Measurements from ENCODE around the gene FASLG.
A peak's percentile ranks its signal among the peaks of the same experiment; 100 is the strongest.
"Not testable (repeated sequence)": the region's sequence is repeated elsewhere in the genome, so short reads cannot be mapped to it uniquely, and the experiment has no call there.

Gene FASLG

DNA sequence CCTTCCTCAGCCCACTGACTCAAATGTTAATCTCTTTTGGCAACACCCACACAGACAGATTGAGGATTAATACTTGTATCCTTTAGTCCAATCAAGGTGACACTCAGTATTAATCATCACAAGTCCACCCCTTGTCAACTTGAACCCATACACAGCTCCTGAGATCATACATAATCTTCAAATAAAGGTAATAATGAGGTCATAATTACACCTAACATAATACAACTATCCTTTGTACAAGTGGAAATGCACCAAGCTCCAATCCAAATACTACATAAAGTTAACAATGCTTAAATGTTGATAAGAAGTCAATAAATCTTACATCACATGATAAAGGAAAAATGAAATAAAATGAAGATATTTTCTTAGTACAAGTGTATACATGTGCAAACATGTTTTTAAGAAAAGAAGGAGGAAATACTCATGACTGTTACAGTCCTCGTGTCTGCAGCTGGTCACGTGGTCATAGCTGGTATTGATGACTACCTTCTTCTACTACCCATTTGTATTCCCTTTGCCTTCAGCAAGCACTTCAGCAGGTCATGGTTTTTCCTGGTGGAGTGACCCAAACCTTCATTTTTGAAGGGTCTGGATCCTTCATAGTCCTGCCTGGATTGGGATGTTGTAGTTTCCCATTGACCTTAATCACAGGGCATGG lies 29.7 kb downstream of the FASLG start:
- Mint-ChIP-seq H3K4me1 (peaks cover 22% of the 10 kb centered on the region), H3K27ac (peak overlapping the region; percentile 2)
- ATAC-seq; H3K9me3 Mint-ChIP-seq; DNase-seq (ENCODE audit: low spot score in 2 of 2); H3K4me3 Mint-ChIP-seq; H3K36me3 Mint-ChIP-seq: not testable (repeated sequence)

DNA sequence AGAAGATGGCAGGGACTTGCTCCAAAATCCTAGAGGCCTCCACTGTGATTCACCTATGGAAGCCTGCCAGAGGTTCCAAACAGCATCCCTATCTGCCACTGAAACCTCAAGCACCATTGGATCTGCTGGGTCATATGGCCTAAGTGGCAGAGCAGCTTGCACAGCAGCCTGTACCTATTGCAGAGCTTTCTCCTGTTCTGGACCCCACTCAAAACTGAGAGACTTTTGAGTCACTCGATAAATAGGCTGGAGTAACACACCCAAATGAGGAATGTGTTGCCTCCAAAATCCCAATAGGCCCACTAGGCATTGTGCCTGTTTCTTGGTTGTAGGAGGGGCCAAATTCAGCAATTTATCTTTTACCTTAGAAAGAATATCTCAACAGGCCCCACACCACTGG lies 32.0 kb downstream of the FASLG start:
- not testable (repeated sequence) for H3K36me3 Mint-ChIP-seq; H3K27ac Mint-ChIP-seq; DNase-seq (ENCODE audit: low spot score in 2 of 2); H3K9me3 Mint-ChIP-seq; ATAC-seq; H3K4me3 Mint-ChIP-seq
- H3K4me1 Mint-ChIP-seq, result peaks cover 19% of the 10 kb centered on the region

DNA sequence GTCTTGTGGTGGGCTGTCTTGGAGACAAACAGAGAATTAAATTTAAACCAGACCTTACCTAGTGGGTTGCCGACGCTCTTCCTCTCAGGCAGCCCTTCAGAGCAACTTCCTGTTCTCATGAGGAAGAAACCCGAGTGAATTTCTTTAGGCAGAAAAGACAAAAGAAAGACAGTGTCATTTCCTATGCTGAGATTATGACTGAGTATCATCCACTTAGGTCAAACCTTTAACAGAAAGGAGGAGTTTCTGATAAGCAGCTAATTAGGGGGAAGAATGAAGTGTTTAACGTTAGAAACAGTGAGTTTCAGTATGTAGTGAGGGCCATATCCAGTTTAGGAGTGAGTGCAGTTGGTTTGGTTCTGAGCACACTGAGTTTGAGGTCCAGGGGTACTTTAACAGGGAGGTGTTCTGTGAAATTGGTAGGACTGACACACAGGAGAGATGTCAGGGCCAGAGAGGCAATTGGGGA lies 38.7 kb downstream of the FASLG start:
- peaks cover 7% of the 10 kb centered on the region for H3K9me3 Mint-ChIP-seq
- peaks cover 55% of the 10 kb centered on the region for H3K4me1 Mint-ChIP-seq
- ATAC-seq, result peak; percentile 71
- no peaks in the 10 kb centered on the region for H3K36me3 Mint-ChIP-seq
- H3K4me3 Mint-ChIP-seq, result peak overlapping the region; percentile 56
- peak overlapping the region; percentile 92 for H3K27ac Mint-ChIP-seq
- peak in 1 of 2 donors; percentile 63 for DNase-seq (ENCODE audit: low spot score in 2 of 2)

DNA sequence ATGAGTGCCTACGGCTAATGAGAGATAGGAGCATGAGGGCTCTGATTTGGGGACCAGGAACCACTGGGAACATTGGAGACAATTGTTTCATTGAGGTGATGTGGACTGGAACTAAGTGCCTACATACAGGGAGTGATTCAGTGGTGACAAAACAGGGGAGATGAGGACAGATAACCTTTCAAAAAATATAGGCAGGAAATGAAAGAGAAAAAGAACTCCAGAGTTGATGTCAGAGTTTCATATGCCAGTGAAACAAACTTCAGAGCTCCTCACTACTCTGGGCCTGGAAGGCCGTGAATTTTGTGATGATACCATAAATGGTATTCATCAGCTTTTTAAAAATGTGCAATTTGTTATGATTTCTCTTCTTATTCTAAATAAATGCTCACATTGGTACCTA lies 39.3 kb downstream of the FASLG start:
- peak; percentile 70 for ATAC-seq
- peaks cover 55% of the 10 kb centered on the region for H3K4me1 Mint-ChIP-seq
- H3K9me3 Mint-ChIP-seq, result peaks cover 4% of the 10 kb centered on the region
- no peak for DNase-seq (ENCODE audit: low spot score in 2 of 2)
- no peaks in the 10 kb centered on the region for H3K36me3 Mint-ChIP-seq
- peak overlapping the region; percentile 92 for H3K27ac Mint-ChIP-seq
- H3K4me3 Mint-ChIP-seq, result peak overlapping the region; percentile 56

DNA sequence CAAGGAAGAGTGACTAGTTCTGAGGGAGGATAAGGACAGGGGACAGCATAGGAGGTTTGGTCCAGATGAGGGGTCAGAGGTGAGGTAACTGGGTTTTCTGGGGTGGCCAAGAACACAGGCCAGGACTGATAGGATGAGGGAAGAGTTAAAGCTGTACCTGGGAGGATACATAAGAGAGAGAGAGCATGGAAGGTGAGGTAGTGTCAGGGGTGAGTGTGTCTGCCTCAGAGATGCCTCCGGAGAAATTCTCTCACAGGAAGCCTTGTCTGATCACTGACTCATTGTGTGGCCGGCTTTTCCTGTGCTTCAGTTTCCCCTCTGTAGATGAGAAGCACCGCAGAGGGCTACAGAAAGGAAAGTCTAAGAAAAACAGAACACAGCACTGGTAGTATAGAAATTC lies 40.2 kb downstream of the FASLG start:
- Mint-ChIP-seq H3K9me3 (peaks cover 4% of the 10 kb centered on the region), H3K4me1 (peaks cover 55% of the 10 kb centered on the region), H3K27ac (peak overlapping the region; percentile 92), H3K4me3 (peak overlapping the region; percentile 56), H3K36me3 (no peaks in the 10 kb centered on the region)
- DNase-seq (ENCODE audit: low spot score in 2 of 2) (peak; percentile 43 to 77), ATAC-seq (peak; percentile 88)

DNA sequence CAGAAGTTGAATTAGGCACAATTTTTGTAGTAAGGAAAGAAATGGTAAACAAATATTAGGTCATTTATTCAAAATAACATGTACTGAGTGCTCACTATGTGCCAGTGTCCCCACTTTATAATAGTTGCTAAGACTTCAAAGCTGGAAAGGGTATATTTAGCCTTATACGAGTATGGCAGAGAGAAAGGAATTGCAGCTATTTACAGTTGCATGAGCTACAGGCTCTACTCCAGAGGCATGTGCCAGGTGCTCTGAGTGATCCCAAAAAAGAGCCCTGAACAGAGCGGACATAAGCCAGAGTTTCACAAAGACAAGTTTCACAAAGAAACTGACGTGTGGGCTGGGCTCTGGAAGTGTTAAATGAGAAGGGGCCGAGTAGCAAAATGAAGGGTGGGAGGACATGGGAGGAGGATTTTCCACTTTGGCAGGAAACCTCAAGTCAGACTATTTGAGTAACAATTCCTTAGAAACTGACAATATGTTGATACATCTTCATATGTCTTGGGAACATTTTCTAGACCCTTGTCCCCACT lies 40.9 kb downstream of the FASLG start:
- Mint-ChIP-seq H3K4me3 (peak overlapping the region; percentile 56), H3K27ac (peak overlapping the region; percentile 92), H3K9me3 (peaks cover 4% of the 10 kb centered on the region), H3K36me3 (no peaks in the 10 kb centered on the region), H3K4me1 (peaks cover 55% of the 10 kb centered on the region)
- ATAC-seq, result no peak
- no peak for DNase-seq (ENCODE audit: low spot score in 2 of 2)

DNA sequence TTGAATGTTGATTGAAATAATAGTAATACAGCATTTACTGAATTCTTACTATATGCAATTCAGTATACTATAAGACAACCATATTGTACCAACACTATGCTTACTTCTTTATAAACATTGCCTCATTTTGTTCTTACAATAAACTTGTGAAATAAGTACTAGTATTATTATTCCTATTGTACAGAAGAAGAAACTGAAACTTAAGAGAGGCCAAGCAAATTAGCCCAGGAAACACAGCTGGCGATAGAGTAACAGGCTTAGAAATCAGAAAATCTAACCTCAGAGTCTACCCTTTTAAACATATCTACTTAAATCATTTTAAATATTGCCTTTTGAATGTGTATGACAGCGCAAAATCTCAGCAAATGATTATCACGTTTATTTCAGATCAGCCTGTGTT lies 41.7 kb downstream of the FASLG start:
- DNase-seq (ENCODE audit: low spot score in 2 of 2), result no peak
- H3K36me3 Mint-ChIP-seq, result no peaks in the 10 kb centered on the region
- H3K4me3 Mint-ChIP-seq, result peak overlapping the region; percentile 56
- H3K9me3 Mint-ChIP-seq, result peaks cover 4% of the 10 kb centered on the region
- H3K4me1 Mint-ChIP-seq, result peaks cover 48% of the 10 kb centered on the region
- no peak overlapping the region for H3K27ac Mint-ChIP-seq
- no peak for ATAC-seq

DNA sequence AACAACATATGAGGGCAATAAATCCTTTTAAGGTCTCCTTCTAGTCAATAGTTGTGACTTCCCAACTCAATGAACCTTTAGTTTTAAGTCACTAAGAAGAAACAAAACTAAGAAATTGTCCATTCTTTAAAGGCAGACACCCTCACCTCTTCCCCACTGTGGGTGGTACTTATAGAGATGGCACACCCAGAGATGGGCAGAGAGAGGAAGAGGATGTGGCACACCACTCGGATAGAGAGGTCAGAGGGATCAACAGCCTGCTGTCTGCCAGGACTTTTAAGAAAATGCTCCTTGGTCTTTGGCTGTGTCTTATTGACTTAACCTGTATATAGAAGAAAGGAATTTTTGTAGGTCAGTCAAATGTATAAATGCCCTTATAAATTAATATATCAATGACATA lies 45.1 kb downstream of the FASLG start:
- peaks cover 30% of the 10 kb centered on the region for H3K4me1 Mint-ChIP-seq
- peak overlapping the region; percentile 39 for H3K4me3 Mint-ChIP-seq
- no peak overlapping the region for H3K27ac Mint-ChIP-seq
- peak in 1 of 2 donors; percentile 64 for DNase-seq (ENCODE audit: low spot score in 2 of 2)
- H3K9me3 Mint-ChIP-seq, result no peaks in the 10 kb centered on the region
- ATAC-seq, result peak; percentile 39
- H3K36me3 Mint-ChIP-seq, result no peaks in the 10 kb centered on the region

DNA sequence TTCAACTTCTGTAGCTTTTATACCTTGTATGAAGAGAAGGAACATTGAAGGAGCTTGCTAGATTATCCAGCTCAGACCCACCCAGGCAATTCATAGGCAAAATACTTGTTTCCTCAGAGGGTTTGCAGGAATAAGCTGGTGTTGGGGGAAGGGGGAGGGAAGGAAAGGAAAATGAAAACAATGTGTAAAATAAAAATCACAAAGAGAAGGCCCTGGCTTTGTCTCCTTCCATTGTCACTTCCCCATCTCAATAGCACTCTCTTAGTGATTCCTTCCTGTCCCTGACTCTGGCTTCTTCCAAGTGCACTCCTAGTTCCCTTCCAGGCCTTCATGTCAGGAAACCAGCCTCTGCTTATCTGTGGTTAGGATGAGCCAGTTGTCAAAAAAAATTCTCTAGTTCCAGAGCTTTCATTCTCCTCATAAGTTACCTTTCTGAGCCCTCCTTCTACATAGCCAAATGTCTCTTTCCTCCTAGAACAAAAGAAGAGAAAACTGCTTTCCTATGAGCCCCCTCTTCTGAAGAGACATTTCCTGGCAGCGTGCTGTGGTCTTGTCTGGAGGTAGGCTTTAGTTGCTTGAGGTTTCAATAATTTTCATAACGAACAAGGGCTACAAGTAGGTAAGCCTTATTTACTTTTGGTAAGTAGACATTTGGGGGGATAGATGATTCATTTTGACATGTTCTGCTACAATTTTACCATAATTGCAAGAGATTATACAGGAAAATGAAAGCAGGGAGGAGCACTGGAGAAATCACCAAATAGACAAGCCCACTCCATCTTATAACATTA lies 45.7 kb downstream of the FASLG start:
- ATAC-seq (no peak), DNase-seq (ENCODE audit: low spot score in 2 of 2) (no peak)
- H3K27ac Mint-ChIP-seq, result no peak overlapping the region
- peak overlapping the region; percentile 39 for H3K4me3 Mint-ChIP-seq
- no peaks in the 10 kb centered on the region for H3K36me3 Mint-ChIP-seq
- no peaks in the 10 kb centered on the region for H3K9me3 Mint-ChIP-seq
- H3K4me1 Mint-ChIP-seq, result peaks cover 23% of the 10 kb centered on the region

DNA sequence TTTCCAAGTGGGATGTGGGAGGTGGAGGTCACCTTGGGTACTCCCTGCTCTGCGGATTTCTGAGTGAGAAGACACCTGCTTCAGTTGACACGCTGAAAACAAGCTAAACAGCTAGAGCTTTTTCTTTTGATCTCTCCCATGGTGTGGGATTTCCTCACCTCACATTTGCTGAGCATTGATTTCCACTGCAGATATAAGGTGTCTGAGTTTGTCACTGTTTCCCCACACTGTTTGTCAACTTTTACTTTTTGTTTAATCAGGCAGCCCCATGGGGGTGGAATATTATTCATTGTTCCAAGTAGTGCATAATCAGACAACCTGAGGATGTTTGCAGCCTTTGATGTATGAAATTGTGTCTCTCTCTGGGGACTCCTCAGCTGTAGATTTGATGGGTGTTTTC lies 49.5 kb downstream of the FASLG start:
- H3K9me3 Mint-ChIP-seq, result no peaks in the 10 kb centered on the region
- DNase-seq (ENCODE audit: low spot score in 2 of 2) (peak in 1 of 2 donors; percentile 68), ATAC-seq (peak; percentile 95)
- H3K36me3 Mint-ChIP-seq, result no peaks in the 10 kb centered on the region
- peaks cover 30% of the 10 kb centered on the region for H3K4me1 Mint-ChIP-seq
- H3K4me3 Mint-ChIP-seq, result peak overlapping the region; percentile 51
- peak overlapping the region; percentile 79 for H3K27ac Mint-ChIP-seq

DNA sequence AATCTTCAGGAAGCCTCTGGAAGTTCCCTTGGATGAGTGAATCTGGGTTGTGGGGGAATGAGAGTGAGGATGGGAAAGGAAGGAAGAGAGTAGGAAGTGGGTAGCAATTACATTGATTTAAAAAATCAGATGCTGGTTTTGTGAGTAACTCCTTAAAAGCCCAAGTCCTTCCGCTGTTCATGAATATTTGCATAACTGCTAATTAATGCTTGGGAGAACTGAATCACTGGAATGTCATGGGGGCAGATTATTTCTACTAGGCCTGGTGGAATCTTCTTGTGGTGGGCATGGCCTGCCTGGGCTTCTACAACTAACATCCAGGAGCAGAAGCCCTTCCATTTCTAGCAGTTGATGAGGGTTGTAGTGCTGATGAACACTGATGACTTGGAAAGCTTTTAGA lies 52.7 kb downstream of the FASLG start:
- Mint-ChIP-seq H3K4me3 (no peak overlapping the region), H3K27ac (no peak overlapping the region), H3K36me3 (no peaks in the 10 kb centered on the region), H3K9me3 (no peaks in the 10 kb centered on the region), H3K4me1 (peaks cover 40% of the 10 kb centered on the region)
- no peak for DNase-seq (ENCODE audit: low spot score in 2 of 2)
- no peak for ATAC-seq

DNA sequence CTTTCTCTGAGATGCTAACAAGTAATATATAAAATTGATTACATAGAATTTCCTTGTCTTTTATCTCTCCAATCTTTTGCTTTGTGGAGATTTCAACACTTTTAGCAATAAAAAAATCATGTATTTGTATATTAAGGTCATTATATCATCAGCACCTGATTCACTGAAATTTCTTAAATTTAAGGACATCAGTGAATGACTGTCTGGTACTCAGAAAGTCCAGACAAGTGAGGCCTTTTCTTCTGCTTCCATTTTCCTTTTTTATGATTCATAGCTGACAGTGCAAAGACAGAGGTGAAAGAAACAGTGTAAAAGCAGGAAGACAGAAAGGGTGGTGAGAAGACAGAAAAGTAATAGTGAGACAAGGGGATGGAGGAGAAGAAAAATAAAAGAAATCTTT lies 54.6 kb downstream of the FASLG start:
- no peak overlapping the region for H3K27ac Mint-ChIP-seq
- peak; percentile 49 for ATAC-seq

More for the DNA sequence above, 54.6 kb downstream of the FASLG start:
- DNase-seq (ENCODE audit: low spot score in 2 of 2), result no peak
- H3K9me3 Mint-ChIP-seq, result no peaks in the 10 kb centered on the region
- H3K4me1 Mint-ChIP-seq, result peaks cover 50% of the 10 kb centered on the region
- no peaks in the 10 kb centered on the region for H3K36me3 Mint-ChIP-seq
- no peak overlapping the region for H3K4me3 Mint-ChIP-seq
